ENCODE results near the gene RAD52.
A peak's percentile ranks its signal among the peaks of the same experiment; 100 is the strongest.

The RAD52 gene

DNA sequence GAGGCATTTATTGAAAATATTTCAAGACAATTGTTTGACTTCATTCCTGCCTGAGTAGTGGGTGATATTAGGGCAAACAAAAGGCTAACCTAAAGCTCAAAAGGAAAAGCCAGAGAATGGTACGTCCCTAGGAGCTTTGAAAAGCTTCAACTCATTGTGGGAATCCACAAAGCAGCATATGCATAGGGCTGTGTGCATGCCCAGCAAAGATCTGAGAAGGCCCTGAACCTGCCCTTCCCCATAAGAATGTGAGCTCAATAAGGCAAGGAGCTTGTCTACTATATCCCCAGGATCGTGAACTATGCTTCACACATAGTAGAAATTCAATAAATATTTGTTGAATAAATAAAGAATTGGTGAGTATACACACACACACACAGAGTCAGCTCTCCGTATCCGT, 19.1 kb upstream of the RAD52 start:
- TF ChIP-seq POLR2AphosphoS5 (IDR thresholded peaks at IDR 0.05; ENCODE audit: low read depth) (no peak), SPI1 (IDR thresholded peaks at IDR 0.05; ENCODE audit: borderline replicate concordance, low read depth) (no peak), GABPA (IDR thresholded peaks at IDR 0.05; ENCODE audit: low read depth) (no peak)
- TF ChIP-seq, protein P1, sequence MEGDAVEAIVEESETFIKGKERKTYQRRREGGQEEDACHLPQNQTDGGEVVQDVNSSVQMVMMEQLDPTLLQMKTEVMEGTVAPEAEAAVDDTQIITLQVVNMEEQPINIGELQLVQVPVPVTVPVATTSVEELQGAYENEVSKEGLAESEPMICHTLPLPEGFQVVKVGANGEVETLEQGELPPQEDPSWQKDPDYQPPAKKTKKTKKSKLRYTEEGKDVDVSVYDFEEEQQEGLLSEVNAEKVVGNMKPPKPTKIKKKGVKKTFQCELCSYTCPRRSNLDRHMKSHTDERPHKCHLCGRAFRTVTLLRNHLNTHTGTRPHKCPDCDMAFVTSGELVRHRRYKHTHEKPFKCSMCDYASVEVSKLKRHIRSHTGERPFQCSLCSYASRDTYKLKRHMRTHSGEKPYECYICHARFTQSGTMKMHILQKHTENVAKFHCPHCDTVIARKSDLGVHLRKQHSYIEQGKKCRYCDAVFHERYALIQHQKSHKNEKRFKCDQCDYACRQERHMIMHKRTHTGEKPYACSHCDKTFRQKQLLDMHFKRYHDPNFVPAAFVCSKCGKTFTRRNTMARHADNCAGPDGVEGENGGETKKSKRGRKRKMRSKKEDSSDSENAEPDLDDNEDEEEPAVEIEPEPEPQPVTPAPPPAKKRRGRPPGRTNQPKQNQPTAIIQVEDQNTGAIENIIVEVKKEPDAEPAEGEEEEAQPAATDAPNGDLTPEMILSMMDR (IDR thresholded peaks at IDR 0.05; ENCODE audit: insufficient read depth, low read length): no peak
- TF ChIP-seq, protein P2, sequence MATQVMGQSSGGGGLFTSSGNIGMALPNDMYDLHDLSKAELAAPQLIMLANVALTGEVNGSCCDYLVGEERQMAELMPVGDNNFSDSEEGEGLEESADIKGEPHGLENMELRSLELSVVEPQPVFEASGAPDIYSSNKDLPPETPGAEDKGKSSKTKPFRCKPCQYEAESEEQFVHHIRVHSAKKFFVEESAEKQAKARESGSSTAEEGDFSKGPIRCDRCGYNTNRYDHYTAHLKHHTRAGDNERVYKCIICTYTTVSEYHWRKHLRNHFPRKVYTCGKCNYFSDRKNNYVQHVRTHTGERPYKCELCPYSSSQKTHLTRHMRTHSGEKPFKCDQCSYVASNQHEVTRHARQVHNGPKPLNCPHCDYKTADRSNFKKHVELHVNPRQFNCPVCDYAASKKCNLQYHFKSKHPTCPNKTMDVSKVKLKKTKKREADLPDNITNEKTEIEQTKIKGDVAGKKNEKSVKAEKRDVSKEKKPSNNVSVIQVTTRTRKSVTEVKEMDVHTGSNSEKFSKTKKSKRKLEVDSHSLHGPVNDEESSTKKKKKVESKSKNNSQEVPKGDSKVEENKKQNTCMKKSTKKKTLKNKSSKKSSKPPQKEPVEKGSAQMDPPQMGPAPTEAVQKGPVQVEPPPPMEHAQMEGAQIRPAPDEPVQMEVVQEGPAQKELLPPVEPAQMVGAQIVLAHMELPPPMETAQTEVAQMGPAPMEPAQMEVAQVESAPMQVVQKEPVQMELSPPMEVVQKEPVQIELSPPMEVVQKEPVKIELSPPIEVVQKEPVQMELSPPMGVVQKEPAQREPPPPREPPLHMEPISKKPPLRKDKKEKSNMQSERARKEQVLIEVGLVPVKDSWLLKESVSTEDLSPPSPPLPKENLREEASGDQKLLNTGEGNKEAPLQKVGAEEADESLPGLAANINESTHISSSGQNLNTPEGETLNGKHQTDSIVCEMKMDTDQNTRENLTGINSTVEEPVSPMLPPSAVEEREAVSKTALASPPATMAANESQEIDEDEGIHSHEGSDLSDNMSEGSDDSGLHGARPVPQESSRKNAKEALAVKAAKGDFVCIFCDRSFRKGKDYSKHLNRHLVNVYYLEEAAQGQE (IDR thresholded peaks at IDR 0.05; ENCODE audit: insufficient replicate concordance, low read depth): no peak
- Histone ChIP-seq H3K27me3 (ENCODE audit: insufficient read depth, poor library complexity, severe bottlenecking) (no peaks in the 10 kb centered on the region), H3K27ac (replicated peaks) (no peak overlapping the region), H3K4me3 (replicated peaks; ENCODE audit: insufficient read depth, low read length) (no peak overlapping the region)
- no peak for DNase-seq (ENCODE audit: low read depth in 1 of 2, low spot score in 1 of 2)

DNA sequence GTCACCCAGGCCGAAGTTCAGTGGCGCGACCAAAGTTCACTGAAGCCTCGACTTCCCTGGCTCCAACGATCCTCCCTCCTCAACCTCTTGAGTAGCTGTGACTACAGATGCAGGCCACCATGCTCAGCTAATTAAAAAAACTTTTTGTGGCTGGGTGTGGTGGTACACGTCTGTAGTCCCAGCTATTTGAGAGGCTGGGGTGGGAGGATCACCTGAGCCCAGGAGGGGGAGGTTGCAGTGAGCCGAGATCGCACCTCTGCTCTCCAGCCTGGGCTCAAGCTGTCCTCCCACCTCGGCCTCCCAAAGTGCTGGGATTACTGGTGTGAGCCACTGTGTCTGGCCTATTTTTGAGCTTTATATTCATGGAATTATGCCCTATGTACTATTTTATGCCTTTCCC, 18.1 kb upstream of the RAD52 start:
- no peak for DNase-seq (ENCODE audit: low read depth in 1 of 2, low spot score in 1 of 2)
- Histone ChIP-seq H3K27me3 (ENCODE audit: insufficient read depth, poor library complexity, severe bottlenecking) (no peaks in the 10 kb centered on the region), H3K27ac (replicated peaks) (no peak overlapping the region), H3K4me3 (replicated peaks; ENCODE audit: insufficient read depth, low read length) (no peak overlapping the region)
- TF ChIP-seq, protein P1 (IDR thresholded peaks at IDR 0.05; ENCODE audit: insufficient read depth, low read length): no peak
- no peak for TF ChIP-seq POLR2AphosphoS5 (IDR thresholded peaks at IDR 0.05; ENCODE audit: low read depth)
- TF ChIP-seq, protein P2 (IDR thresholded peaks at IDR 0.05; ENCODE audit: insufficient replicate concordance, low read depth): no peak
- no peak for TF ChIP-seq SPI1 (IDR thresholded peaks at IDR 0.05; ENCODE audit: borderline replicate concordance, low read depth)
- TF ChIP-seq GABPA (IDR thresholded peaks at IDR 0.05; ENCODE audit: low read depth): no peak

DNA sequence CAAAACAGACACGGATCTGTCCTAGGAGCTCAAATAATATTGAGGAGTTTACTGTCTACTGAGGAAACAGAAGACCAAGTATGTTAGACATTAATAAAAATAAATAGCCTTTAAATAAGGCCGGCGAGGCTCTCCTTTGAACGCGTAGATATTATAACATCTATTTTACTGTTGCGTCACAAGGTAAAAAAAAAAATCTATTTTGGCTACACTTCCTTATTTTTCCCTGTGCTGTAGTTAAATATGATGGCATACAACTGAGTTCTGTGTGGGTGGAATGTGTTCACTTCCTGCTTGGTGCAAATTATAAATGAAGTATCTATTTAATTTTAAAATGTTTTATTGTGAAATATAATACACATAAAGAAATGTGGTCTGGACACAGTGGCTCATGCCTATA, 17.2 kb upstream of the RAD52 start:
- no peaks in the 10 kb centered on the region for H3K27me3 ChIP-seq (ENCODE audit: insufficient read depth, poor library complexity, severe bottlenecking)
- no peak overlapping the region for H3K4me3 ChIP-seq (replicated peaks; ENCODE audit: insufficient read depth, low read length)
- DNase-seq (ENCODE audit: low read depth in 1 of 2, low spot score in 1 of 2): peak; percentile 21 to 48
- no peak overlapping the region; the same call in 1 of the 2 replicates for H3K27ac ChIP-seq (replicated peaks)
- TF ChIP-seq GABPA (IDR thresholded peaks at IDR 0.05; ENCODE audit: low read depth) (no peak), POLR2AphosphoS5 (IDR thresholded peaks at IDR 0.05; ENCODE audit: low read depth) (no peak), SPI1 (IDR thresholded peaks at IDR 0.05; ENCODE audit: borderline replicate concordance, low read depth) (peak; percentile 95)
- TF ChIP-seq, protein P2 (IDR thresholded peaks at IDR 0.05; ENCODE audit: insufficient replicate concordance, low read depth): no peak
- TF ChIP-seq, protein P1 (IDR thresholded peaks at IDR 0.05; ENCODE audit: insufficient read depth, low read length): no peak

All from HL-60 (cell line).